ENCODE measurements around the gene PKN1.

Gene PKN1

DNA sequence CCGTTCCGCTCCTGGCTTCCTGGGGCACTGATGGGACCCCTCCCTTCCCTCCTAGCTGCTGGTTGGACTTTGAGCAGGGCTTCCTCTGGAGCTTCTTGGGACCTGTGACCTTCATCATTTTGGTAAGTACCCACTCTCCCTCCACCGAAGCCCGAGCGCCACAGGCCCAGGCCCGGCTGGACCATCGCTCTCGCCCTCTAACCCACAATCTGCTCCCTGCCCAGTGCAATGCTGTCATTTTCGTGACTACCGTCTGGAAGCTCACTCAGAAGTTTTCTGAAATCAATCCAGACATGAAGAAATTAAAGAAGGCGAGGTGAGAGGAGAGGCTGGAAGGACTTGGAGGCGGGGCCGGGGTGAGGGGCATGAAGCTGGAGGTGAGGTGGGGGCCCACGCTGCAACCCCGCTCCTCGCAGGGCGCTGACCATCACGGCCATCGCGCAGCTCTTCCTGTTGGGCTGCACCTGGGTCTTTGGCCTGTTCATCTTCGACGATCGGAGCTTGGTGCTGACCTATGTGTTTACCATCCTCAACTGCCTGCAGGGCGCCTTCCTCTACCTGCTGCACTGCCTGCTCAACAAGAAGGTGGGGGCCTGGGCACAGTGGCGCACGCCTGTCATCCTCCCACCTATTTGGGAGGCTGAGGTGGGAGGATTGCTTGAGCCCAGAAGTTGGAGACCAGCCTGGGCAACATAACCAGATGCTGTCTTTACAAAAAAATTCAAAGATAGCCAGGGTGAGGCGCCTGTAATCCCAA lies 26.3 kb upstream of the PKN1 start:
- H3K36me3 ChIP-seq (ENCODE audit: control insufficient read depth in 2 of 2, insufficient read depth in 2 of 2, low read length in 2 of 2) = peaks cover 74 to 81% of the 10 kb centered on the region in 2 donors
- peak overlapping the region; percentile 56 to 71 for H3K27ac ChIP-seq (ENCODE audit: low read depth in 2 of 2, low read length in 2 of 2)
- peaks cover 20 to 23% of the 10 kb centered on the region in 2 donors for H3K4me1 ChIP-seq (ENCODE audit: control insufficient read depth in 2 of 2, insufficient read depth in 2 of 2, low read length in 2 of 2)
- no peak overlapping the region for H3K4me3 ChIP-seq (ENCODE audit: low read length in 2 of 2)
- peak overlapping the region in 1 of 2 donors; percentile 22 for H3K9ac ChIP-seq (ENCODE audit: low read depth in 1 of 2, low read length in 2 of 2)
- no peaks in the 10 kb centered on the region for H3K9me3 ChIP-seq (ENCODE audit: control insufficient read depth in 2 of 2, low read length in 2 of 2)
- no peaks in the 10 kb centered on the region for H3K27me3 ChIP-seq (ENCODE audit: control insufficient read depth in 2 of 2, insufficient read depth in 2 of 2, low read length in 2 of 2)

DNA sequence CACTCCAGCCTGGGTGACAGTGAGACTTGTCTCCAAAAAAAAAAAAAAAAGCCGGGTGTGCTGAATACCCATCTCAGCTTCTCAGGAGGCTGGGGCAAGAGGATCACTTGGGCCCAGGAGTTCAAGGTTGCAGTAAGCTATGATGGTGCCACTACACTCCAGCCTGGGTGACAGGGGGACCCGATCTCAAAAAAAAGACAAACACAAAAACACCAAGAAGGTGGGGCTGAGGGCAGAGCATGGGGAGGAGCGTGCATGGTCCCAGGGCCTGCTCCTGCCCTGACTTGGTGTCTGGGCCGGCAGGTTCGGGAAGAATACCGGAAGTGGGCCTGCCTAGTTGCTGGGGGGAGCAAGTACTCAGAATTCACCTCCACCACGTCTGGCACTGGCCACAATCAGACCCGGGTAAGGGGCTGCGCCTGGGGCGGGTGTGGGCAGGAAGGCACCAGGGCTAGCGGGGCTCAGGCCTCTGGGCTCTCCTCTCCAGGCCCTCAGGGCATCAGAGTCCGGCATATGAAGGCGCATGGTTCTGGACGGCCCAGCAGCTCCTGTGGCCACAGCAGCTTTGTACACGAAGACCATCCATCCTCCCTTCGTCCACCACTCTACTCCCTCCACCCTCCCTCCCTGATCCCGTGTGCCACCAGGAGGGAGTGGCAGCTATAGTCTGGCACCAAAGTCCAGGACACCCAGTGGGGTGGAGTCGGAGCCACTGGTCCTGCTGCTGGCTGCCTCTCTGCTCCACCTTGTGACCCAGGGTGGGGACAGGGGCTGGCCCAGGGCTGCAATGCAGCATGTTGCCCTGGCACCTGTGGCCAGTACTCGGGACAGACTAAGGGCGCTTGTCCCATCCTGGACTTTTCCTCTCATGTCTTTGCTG lies 25.3 kb upstream of the PKN1 start:
- Histone ChIP-seq H3K27me3 (ENCODE audit: control insufficient read depth in 2 of 2, insufficient read depth in 2 of 2, low read length in 2 of 2) (no peaks in the 10 kb centered on the region), H3K9ac (ENCODE audit: low read depth in 1 of 2, low read length in 2 of 2) (no peak overlapping the region), H3K27ac (ENCODE audit: low read depth in 2 of 2, low read length in 2 of 2) (peak overlapping the region; percentile 58 to 74), H3K36me3 (ENCODE audit: control insufficient read depth in 2 of 2, insufficient read depth in 2 of 2, low read length in 2 of 2) (peaks cover 77 to 85% of the 10 kb centered on the region in 2 donors), H3K9me3 (ENCODE audit: control insufficient read depth in 2 of 2, low read length in 2 of 2) (no peaks in the 10 kb centered on the region), H3K4me1 (ENCODE audit: control insufficient read depth in 2 of 2, insufficient read depth in 2 of 2, low read length in 2 of 2) (peaks cover 20 to 26% of the 10 kb centered on the region in 2 donors), H3K4me3 (ENCODE audit: low read length in 2 of 2) (no peak overlapping the region)

DNA sequence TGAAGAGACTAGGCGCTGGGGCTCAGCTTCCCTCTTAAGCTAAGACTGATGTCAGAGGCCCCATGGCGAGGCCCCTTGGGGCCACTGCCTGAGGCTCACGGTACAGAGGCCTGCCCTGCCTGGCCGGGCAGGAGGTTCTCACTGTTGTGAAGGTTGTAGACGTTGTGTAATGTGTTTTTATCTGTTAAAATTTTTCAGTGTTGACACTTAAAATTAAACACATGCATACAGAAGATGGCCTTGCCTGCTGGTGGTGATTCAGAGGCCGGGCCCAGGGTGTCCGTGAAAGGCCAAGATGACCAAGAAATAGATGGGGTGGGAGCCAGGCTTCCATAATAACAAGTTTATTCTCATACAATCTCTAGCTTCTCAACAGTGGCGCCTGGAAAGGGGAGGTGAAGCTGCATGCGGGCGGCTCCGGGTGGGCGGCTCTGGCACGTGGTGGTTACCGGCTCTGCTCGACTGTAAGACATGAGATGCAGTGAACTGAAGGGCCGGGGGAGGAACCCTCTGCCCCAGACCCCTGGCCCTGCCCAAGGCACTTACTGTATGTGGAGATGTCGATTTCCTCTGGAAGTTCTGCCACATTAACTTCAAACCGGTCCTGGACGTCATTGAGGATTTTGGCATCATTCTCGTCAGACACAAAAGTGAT lies 24.5 kb upstream of the PKN1 start:
- Histone ChIP-seq H3K4me1 (ENCODE audit: control insufficient read depth in 2 of 2, insufficient read depth in 2 of 2, low read length in 2 of 2) (peaks cover 20 to 26% of the 10 kb centered on the region in 2 donors), H3K9ac (ENCODE audit: low read depth in 1 of 2, low read length in 2 of 2) (no peak overlapping the region), H3K4me3 (ENCODE audit: low read length in 2 of 2) (no peak overlapping the region), H3K27me3 (ENCODE audit: control insufficient read depth in 2 of 2, insufficient read depth in 2 of 2, low read length in 2 of 2) (no peaks in the 10 kb centered on the region), H3K9me3 (ENCODE audit: control insufficient read depth in 2 of 2, low read length in 2 of 2) (no peaks in the 10 kb centered on the region), H3K36me3 (ENCODE audit: control insufficient read depth in 2 of 2, insufficient read depth in 2 of 2, low read length in 2 of 2) (peaks cover 75 to 83% of the 10 kb centered on the region in 2 donors), H3K27ac (ENCODE audit: low read depth in 2 of 2, low read length in 2 of 2) (peak overlapping the region; percentile 58 to 74)

DNA sequence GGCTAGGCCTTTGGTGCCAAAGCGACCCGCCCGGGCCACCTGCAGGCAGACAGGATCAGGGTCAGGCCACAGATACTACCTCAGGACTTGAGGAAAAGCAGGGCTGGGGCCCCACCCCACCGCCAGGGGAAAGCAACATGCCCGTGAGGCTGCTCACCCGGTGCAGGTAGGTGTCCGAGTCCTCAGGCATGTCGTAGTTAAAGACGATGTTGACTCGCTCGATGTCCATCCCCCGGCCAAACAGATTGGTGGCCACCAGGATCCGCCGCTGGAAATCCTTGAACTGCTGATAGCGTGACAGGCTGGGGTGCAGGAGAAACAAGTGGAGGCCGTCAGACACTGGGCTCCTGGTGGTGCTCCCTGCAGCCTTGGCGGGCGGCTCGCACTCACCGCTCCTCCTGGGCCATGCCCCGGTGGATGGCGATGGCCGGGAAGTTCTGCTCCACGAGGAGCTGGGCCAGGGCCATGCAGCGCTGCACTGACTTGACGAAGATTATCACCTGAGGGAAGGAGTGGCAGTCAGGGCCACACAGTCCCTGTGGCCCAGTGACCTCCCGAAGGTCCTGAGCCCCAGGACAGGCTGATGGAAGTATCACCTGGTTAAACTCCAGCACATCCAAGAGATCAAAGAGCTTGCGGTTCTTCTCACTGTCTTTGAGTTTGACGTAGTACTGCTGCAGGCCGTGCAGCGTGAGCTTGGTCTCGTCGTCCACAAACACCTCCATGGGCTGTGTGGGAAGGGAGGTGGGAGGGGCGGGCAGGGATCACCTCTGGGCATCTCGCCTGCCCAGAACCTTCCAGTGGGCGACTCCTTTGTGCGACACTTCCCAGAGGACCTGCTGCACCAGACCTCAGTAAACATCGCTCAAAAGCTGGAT lies 23.7 kb upstream of the PKN1 start:
- Histone ChIP-seq H3K36me3 (ENCODE audit: control insufficient read depth in 2 of 2, insufficient read depth in 2 of 2, low read length in 2 of 2) (peaks cover 69 to 81% of the 10 kb centered on the region in 2 donors), H3K27me3 (ENCODE audit: control insufficient read depth in 2 of 2, insufficient read depth in 2 of 2, low read length in 2 of 2) (no peaks in the 10 kb centered on the region), H3K9ac (ENCODE audit: low read depth in 1 of 2, low read length in 2 of 2) (no peak overlapping the region), H3K9me3 (ENCODE audit: control insufficient read depth in 2 of 2, low read length in 2 of 2) (no peaks in the 10 kb centered on the region), H3K4me1 (ENCODE audit: control insufficient read depth in 2 of 2, insufficient read depth in 2 of 2, low read length in 2 of 2) (peaks cover 24 to 29% of the 10 kb centered on the region in 2 donors), H3K4me3 (ENCODE audit: low read length in 2 of 2) (no peak overlapping the region), H3K27ac (ENCODE audit: low read depth in 2 of 2, low read length in 2 of 2) (peak overlapping the region in 1 of 2 donors; percentile 74)

DNA sequence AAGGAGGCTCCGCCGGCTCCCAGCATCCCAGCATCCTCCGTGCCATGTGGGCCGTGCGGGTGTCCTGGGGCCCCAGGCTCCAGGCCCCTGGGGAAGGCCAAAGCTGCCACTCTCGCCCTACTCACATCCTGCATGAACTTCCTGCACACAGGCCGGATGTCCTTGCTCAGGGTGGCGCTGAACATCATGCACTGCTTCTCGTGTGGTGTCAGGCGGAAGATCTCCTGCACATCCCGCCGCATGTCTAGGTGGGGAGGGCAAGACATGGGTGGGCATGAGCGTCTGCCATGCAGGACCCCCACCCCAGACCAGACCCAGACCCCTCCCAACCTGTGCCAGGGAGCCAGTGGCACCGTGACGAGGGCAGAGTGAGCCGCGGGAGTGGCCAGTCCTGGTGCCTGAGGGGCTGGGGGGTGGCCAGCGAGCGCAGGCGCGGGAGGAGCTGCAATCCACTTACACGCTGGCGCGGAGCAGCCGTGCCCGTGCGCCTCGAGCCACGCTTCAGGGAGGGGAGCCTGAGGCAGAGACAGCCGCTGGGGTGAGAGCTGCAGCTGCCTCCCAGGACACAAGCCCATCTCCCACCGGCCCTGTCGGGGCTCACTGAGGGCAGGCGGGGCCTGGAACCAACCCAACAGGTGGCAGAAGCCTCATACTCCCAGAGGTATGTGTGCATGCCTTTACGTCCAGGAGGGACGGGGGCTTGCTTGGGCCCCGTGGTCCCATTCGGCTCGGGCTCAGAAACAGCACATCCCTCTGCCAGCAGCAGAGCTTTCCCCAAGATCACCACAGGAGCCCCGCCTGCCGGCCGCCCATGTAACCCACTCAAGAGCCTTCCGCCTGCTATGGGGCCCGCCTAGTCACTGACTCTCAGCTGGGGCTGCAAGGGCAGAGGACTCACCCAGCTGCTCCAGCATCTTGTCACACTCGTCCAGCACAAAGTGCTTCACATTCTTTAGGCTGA lies 22.7 kb upstream of the PKN1 start:
- peaks cover 26 to 29% of the 10 kb centered on the region in 2 donors for H3K4me1 ChIP-seq (ENCODE audit: control insufficient read depth in 2 of 2, insufficient read depth in 2 of 2, low read length in 2 of 2)
- no peak overlapping the region for H3K27ac ChIP-seq (ENCODE audit: low read depth in 2 of 2, low read length in 2 of 2)
- no peak overlapping the region for H3K4me3 ChIP-seq (ENCODE audit: low read length in 2 of 2)
- peaks cover 68 to 73% of the 10 kb centered on the region in 2 donors for H3K36me3 ChIP-seq (ENCODE audit: control insufficient read depth in 2 of 2, insufficient read depth in 2 of 2, low read length in 2 of 2)
- H3K27me3 ChIP-seq (ENCODE audit: control insufficient read depth in 2 of 2, insufficient read depth in 2 of 2, low read length in 2 of 2) = no peaks in the 10 kb centered on the region
- H3K9ac ChIP-seq (ENCODE audit: low read depth in 1 of 2, low read length in 2 of 2) = no peak overlapping the region
- no peaks in the 10 kb centered on the region for H3K9me3 ChIP-seq (ENCODE audit: control insufficient read depth in 2 of 2, low read length in 2 of 2)

DNA sequence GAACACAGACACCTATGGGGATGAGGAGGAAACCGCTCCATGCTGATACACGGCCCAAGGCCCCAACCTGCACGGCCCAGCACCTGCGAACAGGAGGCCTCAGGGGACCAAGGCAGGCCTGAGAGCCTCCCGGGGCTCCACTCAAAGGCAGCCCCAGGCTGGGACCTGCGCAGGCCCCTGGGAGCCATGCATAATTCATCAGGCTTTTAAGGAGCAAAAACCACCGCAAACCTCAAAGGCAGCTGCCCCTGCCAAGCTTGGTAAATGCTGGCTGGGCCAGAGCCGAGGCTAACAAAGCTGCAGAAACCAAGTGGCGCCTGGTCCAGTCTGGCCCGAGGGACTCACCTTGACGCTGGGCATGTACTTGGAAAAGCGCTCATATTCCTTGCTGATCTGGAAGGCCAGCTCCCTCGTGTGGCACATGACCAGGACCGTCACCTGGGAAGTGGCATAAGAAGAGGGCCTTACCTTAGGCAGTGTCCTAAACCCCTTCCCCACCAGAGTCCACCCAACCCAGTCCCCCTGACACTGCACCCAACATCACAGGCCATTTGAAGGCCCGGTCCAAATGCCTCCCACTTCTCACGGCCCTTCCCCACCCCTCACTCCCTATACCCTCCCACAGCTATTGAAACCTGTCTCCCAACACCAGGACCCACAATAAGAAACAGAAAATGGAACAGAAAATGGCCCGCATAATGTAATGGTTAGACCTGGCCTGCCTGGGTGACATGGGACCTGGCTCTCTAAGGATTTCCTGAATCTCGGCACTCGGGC lies 21.8 kb upstream of the PKN1 start:
- H3K36me3 ChIP-seq (ENCODE audit: control insufficient read depth in 2 of 2, insufficient read depth in 2 of 2, low read length in 2 of 2) = peaks cover 66 to 68% of the 10 kb centered on the region in 2 donors
- H3K9ac ChIP-seq (ENCODE audit: low read depth in 1 of 2, low read length in 2 of 2) = no peak overlapping the region
- H3K4me1 ChIP-seq (ENCODE audit: control insufficient read depth in 2 of 2, insufficient read depth in 2 of 2, low read length in 2 of 2) = peaks cover 29 to 33% of the 10 kb centered on the region in 2 donors
- H3K27ac ChIP-seq (ENCODE audit: low read depth in 2 of 2, low read length in 2 of 2) = no peak overlapping the region
- H3K9me3 ChIP-seq (ENCODE audit: control insufficient read depth in 2 of 2, low read length in 2 of 2) = no peaks in the 10 kb centered on the region
- H3K27me3 ChIP-seq (ENCODE audit: control insufficient read depth in 2 of 2, insufficient read depth in 2 of 2, low read length in 2 of 2) = no peaks in the 10 kb centered on the region
- no peak overlapping the region for H3K4me3 ChIP-seq (ENCODE audit: low read length in 2 of 2)

DNA sequence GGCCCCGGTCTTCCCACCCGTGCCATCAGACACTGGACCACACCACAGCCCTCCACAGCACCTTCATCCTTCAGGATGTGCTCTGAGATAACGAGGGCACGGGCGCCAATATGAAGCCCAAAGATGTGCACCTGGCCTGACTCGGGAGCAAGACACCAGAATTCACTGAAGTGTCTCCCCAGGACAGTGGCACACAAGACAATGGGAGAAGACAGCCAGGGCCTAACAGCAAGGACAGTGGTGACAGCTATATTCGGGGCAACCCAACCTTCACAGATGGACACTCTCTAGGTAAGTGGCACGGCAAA lies 21.2 kb upstream of the PKN1 start:
- H3K9me3 ChIP-seq (ENCODE audit: control insufficient read depth in 2 of 2, low read length in 2 of 2) = no peaks in the 10 kb centered on the region
- H3K4me1 ChIP-seq (ENCODE audit: control insufficient read depth in 2 of 2, insufficient read depth in 2 of 2, low read length in 2 of 2) = peaks cover 32 to 34% of the 10 kb centered on the region in 2 donors
- no peak overlapping the region for H3K27ac ChIP-seq (ENCODE audit: low read depth in 2 of 2, low read length in 2 of 2)
- no peaks in the 10 kb centered on the region for H3K27me3 ChIP-seq (ENCODE audit: control insufficient read depth in 2 of 2, insufficient read depth in 2 of 2, low read length in 2 of 2)
- H3K36me3 ChIP-seq (ENCODE audit: control insufficient read depth in 2 of 2, insufficient read depth in 2 of 2, low read length in 2 of 2) = peaks cover 60 to 62% of the 10 kb centered on the region in 2 donors
- H3K4me3 ChIP-seq (ENCODE audit: low read length in 2 of 2) = no peak overlapping the region
- H3K9ac ChIP-seq (ENCODE audit: low read depth in 1 of 2, low read length in 2 of 2) = no peak overlapping the region

DNA sequence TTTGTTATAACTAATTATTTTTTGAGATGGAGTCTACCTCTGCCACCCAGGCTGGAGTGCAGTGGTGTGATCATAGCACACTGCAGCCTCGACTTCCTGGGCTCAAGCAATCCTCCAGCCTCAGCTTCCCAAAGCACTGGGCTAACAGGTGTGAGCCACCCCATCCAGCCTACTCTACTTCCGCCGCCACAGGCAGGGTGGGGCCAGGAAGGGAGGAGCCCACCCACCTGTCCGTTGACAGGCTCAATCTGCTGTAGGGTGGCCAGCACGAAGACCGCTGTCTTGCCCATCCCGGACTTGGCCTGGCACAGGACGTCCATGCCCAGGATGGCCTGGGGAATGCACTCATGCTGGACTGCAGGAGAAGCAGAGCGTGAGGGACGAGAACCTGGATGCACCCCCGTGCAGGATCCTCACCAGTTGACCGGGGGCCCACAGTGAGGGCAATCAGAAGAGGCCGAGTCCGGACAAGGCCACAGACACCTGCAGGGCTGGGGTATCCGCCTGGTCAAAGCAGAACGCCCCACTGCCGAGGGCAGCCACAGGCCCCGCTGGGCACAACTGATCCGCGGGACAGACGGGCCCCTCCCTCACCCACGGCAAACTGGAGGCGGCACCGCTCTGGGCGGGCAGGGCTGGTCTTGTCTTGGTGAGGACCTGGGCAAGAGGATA lies 20.6 kb upstream of the PKN1 start:
- H3K27ac ChIP-seq (ENCODE audit: low read depth in 2 of 2, low read length in 2 of 2) = no peak overlapping the region
- no peak overlapping the region for H3K4me3 ChIP-seq (ENCODE audit: low read length in 2 of 2)
- H3K4me1 ChIP-seq (ENCODE audit: control insufficient read depth in 2 of 2, insufficient read depth in 2 of 2, low read length in 2 of 2) = peaks cover 36 to 38% of the 10 kb centered on the region in 2 donors
- H3K27me3 ChIP-seq (ENCODE audit: control insufficient read depth in 2 of 2, insufficient read depth in 2 of 2, low read length in 2 of 2) = no peaks in the 10 kb centered on the region
- H3K9me3 ChIP-seq (ENCODE audit: control insufficient read depth in 2 of 2, low read length in 2 of 2) = no peaks in the 10 kb centered on the region
- H3K36me3 ChIP-seq (ENCODE audit: control insufficient read depth in 2 of 2, insufficient read depth in 2 of 2, low read length in 2 of 2) = peaks cover 58 to 60% of the 10 kb centered on the region in 2 donors
- no peak overlapping the region for H3K9ac ChIP-seq (ENCODE audit: low read depth in 1 of 2, low read length in 2 of 2)
